Measurements from ENCODE around the gene PRKCA.

DNA sequence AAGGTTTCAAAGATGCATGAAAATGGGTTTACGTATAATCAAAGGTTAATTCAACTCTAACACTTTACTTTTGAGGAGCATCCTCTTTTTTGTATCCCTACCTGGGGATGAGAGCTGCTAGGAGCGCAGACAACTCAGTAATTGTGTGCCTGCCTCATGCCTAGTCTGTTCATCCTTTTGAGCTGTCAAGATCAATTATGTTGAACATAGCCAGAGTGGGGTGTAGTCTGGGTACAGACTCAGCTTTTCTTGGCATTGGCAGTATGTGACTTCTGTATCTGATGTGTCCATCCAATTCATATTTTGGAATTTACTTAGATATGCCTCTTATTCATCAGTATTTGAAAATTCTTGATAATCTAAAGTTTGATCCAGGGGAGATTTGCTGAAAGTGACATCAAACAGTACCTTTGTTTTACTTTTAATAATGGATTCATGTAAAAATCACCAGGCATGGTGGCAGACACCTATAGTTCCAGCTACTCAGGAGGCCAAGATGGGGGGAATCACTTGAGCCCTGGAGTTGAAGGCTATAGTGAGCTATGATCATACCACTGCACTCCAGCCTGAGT lies 24.1 kb downstream of the PRKCA start:
- TF ChIP-seq CTCF (IDR thresholded peaks at IDR 0.05), result no peak
- TF ChIP-seq POLR2A (IDR thresholded peaks at IDR 0.05), result no peak
